RWPE2 (cell line): ENCODE results near the gene ZNF280C.

Experiments used
- ATAC-seq: fragments of 200-7000 bp; cut with Tn5 transposase; 3 replicates; pipeline ENCODE4 v1.9.1; 2021; ENCODE audit warnings: low read depth
- DNase-seq: peaks from one replicate; pipeline ENCODE4 v3.0.0-alpha.2; 2020; ENCODE audit warnings: low spot score
- H3K27ac ChIP-seq: fragments of 450-650 bp; 2 replicates; pipeline ENCODE4 v1.5.1; 2017; ENCODE audit warnings: mild to moderate bottlenecking; ENCODE audit not compliant: poor library complexity, severe bottlenecking
- H3K27me3 ChIP-seq: fragments of 250-450 bp; sonication (Bioruptor Pico); 2 replicates; pipeline ENCODE4 v1.5.1; 2021; ENCODE audit warnings: mild to moderate bottlenecking, moderate library complexity; ENCODE audit not compliant: insufficient read depth, poor library complexity, severe bottlenecking
- H3K36me3 ChIP-seq: fragments of 250-450 bp; sonication (Bioruptor Pico); 2 replicates; pipeline ENCODE4 v1.5.1; 2020; ENCODE audit warnings: low read depth, mild to moderate bottlenecking, moderate library complexity
- H3K4me1 ChIP-seq: fragments of 250-450 bp; sonication (Bioruptor Pico); 2 replicates; pipeline ENCODE4 v1.5.1; 2021; ENCODE audit warnings: mild to moderate bottlenecking, moderate library complexity; ENCODE audit not compliant: insufficient read depth, poor library complexity, severe bottlenecking
- H3K4me3 ChIP-seq: fragments of 250-450 bp; sonication (Bioruptor Pico); 2 replicates; pipeline ENCODE4 v1.5.1; 2021; ENCODE audit warnings: mild to moderate bottlenecking, moderate library complexity; ENCODE audit not compliant: severe bottlenecking
- H3K9me3 ChIP-seq: fragments of 250-450 bp; sonication (Bioruptor Pico); 2 replicates; pipeline ENCODE4 v1.5.1; 2021; ENCODE audit warnings: mild to moderate bottlenecking, moderate library complexity; ENCODE audit not compliant: severe bottlenecking
- TF ChIP-seq, protein P1 (sequence below): fragments of 450-650 bp; IDR thresholded peaks from one replicate; pipeline ENCODE4 v1.5.1; 2017; ENCODE audit warnings: mild to moderate bottlenecking, moderate library complexity; ENCODE audit not compliant: poor library complexity, severe bottlenecking

The ZNF280C gene

DNA sequence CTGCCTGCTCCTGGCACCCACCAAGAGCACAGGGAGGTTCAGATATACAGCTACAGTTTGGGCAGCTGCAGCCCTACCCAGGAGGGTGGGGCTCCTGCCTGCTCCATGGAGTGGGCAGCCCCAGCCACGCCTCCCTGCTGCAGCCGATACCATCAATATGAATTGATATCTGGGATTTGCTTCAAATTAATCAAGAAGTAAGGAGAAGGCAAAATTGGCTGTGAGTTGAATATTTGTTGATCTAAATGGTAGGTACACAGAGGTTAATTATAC is 31.2 kb upstream of the ZNF280C start:
- no peaks in the 10 kb centered on the region for H3K9me3 ChIP-seq
- H3K27me3 ChIP-seq = no peaks in the 10 kb centered on the region
- H3K4me3 ChIP-seq = no peak overlapping the region
- H3K36me3 ChIP-seq = no peaks in the 10 kb centered on the region
- peaks cover 4% of the 10 kb centered on the region for H3K4me1 ChIP-seq
- TF ChIP-seq, protein P1, sequence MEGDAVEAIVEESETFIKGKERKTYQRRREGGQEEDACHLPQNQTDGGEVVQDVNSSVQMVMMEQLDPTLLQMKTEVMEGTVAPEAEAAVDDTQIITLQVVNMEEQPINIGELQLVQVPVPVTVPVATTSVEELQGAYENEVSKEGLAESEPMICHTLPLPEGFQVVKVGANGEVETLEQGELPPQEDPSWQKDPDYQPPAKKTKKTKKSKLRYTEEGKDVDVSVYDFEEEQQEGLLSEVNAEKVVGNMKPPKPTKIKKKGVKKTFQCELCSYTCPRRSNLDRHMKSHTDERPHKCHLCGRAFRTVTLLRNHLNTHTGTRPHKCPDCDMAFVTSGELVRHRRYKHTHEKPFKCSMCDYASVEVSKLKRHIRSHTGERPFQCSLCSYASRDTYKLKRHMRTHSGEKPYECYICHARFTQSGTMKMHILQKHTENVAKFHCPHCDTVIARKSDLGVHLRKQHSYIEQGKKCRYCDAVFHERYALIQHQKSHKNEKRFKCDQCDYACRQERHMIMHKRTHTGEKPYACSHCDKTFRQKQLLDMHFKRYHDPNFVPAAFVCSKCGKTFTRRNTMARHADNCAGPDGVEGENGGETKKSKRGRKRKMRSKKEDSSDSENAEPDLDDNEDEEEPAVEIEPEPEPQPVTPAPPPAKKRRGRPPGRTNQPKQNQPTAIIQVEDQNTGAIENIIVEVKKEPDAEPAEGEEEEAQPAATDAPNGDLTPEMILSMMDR = no peak
- H3K27ac ChIP-seq = no peak overlapping the region
- ATAC-seq = no peak
- DNase-seq = no peak

DNA sequence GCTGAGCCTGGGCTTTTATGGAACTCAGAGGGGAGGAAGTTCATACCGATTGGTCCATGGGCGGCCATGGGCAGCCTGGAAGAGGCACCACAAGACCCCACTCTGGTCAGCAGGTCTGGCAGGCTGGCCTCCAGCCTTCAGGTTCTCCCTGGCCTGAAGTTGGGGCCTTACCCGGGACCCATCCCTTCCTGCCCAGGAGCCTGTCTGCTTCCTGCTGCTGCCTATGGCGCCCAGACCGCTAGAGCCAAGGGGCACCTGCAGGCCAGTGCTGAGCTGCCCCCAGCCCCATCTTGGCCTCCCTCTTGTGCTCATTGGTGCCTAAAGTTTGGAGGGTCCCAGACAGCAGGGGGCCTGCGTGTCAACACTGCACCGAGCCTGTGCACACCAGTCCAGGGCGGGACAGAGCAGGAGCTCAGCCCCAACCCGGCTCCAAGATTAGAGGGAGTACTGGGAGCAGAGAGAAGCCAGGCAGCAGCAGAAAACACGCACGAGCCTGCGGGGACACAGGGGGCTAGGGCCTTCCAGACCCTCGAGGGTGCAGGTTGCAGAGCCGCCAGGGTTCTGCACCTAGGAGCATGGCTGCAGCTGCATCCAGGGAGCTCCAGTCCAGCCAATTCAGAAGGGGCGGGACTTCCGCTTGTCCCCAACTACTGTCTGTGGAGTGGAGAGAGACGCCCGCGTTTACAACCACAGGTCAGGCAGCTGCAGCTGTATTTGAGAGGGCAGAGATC is 30.7 kb upstream of the ZNF280C start:
- TF ChIP-seq, protein P1 = no peak
- Histone ChIP-seq H3K27me3 (no peaks in the 10 kb centered on the region), H3K36me3 (no peaks in the 10 kb centered on the region), H3K4me1 (peaks cover 4% of the 10 kb centered on the region), H3K4me3 (no peak overlapping the region), H3K27ac (no peak overlapping the region), H3K9me3 (no peaks in the 10 kb centered on the region)
- ATAC-seq (no peak), DNase-seq (no peak)

DNA sequence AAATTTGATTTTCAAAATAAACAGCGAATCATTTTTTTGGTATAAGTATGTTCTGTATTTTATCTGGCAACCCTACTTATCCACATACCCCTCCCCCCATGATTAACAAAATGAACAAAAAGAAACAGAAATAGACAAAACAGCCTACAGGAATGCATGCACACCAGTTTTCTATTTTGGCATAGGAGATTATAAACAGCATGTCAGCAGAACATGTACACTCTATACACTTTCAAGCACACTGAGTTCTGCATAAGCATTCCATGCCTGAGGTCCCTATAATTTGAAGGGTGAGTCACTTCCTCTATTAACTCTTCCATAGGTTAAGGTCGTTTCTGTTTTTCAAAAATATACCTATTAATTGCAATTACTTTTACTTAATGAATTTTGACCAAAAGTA is 28.0 kb upstream of the ZNF280C start:
- TF ChIP-seq, protein P1 = no peak

DNA sequence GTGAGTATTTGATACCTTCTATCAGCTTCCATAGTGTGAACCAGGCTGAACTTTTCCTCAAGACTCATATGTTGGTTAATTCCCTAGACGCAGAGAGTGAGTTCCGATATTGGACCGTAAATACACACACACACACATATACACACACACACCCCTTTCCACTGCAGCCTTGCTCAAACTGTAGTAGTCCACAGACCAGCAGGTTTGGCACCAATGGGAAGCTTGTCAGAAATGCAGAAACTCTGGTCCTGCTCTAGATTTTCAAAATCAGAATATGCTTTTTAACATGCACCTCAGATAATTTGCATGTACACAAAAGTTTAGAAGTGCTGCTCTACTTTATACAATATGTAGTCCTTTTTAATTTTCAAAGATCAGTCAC is 27.6 kb upstream of the ZNF280C start:
- no peaks in the 10 kb centered on the region for H3K27me3 ChIP-seq
- H3K36me3 ChIP-seq = no peaks in the 10 kb centered on the region
- DNase-seq (no peak), ATAC-seq (no peak)
- H3K27ac ChIP-seq = peak overlapping the region; percentile 6
- H3K4me1 ChIP-seq = peaks cover 4% of the 10 kb centered on the region
- no peaks in the 10 kb centered on the region for H3K9me3 ChIP-seq
- TF ChIP-seq, protein P1 = no peak
- H3K4me3 ChIP-seq = no peak overlapping the region

More for the DNA sequence above, 28.0 kb upstream of the ZNF280C start:
- H3K4me3 ChIP-seq = no peak overlapping the region
- H3K27me3 ChIP-seq = no peaks in the 10 kb centered on the region
- H3K4me1 ChIP-seq = peaks cover 4% of the 10 kb centered on the region
- ATAC-seq = peak; percentile 77
- DNase-seq = no peak
- no peaks in the 10 kb centered on the region for H3K36me3 ChIP-seq
- H3K9me3 ChIP-seq = no peaks in the 10 kb centered on the region
- H3K27ac ChIP-seq = peak overlapping the region; percentile 6

DNA sequence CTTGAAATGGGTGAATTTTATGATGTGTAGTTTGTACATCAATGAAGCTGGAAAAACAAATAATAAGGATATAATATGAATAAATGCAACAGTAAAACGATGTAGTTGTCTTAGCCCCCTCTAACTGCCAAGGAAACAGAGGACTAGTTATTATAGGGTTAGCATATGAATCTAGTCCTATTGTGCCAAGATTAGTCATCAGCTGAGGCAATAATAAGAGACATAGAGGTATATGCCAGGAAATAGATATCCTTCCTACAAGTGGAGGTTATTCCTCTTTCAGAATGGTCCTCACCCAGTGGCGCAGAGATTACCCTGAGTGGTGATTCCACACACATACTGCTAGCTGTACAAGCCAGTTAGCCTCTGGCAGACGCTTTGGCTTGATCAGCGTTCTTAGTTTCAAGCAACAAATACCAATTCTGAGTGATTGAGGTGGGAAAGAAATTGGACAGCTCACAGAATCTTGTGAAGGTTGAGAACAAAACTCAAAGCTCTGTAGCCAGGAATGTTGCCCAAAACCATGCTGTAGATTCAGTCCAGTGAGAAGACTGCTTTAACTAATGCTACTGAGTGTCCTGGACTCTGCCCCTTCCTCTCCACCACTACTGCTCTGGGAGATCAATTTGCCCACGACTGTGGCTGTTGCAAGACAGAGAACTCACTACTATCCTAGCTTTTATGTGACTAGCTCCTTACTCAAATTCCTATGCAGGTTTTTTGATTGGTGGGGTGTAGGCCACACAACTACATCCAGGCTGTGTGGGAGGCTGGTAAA is 27.0 kb upstream of the ZNF280C start:
- ATAC-seq (peak; percentile 58; the same call in 1 of the 3 replicates), DNase-seq (no peak)
- Histone ChIP-seq H3K27me3 (no peaks in the 10 kb centered on the region), H3K36me3 (no peaks in the 10 kb centered on the region), H3K27ac (no peak overlapping the region), H3K9me3 (no peaks in the 10 kb centered on the region), H3K4me1 (peaks cover 4% of the 10 kb centered on the region), H3K4me3 (no peak overlapping the region)
- TF ChIP-seq, protein P1 = no peak
